Measurements from ENCODE around the gene STARD3.

Gene STARD3

DNA sequence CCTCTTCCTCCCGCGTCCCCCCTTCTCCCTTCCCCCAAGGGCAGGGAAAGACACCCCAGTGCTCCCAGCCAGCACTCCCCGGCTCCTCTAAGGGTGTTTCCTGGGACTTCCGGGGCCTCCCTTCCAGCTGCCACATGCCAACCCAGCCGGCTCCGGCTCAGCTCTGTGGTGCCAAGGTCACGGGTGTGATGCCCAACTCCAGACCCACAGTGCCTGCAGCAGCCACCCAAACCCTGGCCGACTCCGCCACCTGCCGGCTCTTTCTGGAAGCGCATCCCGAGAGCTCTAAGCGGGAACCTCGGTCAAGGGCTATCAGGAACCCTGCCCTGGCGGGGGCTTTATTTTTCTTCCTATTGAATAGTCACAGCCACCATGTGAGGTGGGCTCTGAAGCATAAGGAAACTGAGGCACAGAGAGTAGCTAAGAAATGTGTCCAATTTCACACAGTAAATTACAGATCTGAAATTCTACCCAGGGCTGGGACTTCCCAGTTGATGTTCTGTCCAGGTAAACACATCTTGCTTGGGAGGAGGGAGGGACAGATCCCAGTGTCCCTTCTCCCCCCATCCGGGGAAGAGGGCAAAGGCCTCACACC is 13.5 kb upstream of the STARD3 start:
- TF ChIP-seq, protein P1, sequence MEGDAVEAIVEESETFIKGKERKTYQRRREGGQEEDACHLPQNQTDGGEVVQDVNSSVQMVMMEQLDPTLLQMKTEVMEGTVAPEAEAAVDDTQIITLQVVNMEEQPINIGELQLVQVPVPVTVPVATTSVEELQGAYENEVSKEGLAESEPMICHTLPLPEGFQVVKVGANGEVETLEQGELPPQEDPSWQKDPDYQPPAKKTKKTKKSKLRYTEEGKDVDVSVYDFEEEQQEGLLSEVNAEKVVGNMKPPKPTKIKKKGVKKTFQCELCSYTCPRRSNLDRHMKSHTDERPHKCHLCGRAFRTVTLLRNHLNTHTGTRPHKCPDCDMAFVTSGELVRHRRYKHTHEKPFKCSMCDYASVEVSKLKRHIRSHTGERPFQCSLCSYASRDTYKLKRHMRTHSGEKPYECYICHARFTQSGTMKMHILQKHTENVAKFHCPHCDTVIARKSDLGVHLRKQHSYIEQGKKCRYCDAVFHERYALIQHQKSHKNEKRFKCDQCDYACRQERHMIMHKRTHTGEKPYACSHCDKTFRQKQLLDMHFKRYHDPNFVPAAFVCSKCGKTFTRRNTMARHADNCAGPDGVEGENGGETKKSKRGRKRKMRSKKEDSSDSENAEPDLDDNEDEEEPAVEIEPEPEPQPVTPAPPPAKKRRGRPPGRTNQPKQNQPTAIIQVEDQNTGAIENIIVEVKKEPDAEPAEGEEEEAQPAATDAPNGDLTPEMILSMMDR (IDR thresholded peaks at IDR 0.05; ENCODE audit: control insufficient read depth, extremely low read depth, insufficient read depth) = peak; percentile 91
- H3K4me3 ChIP-seq (ENCODE audit: low read depth, low read length) = no peak overlapping the region
- peak; percentile 58 for DNase-seq (ENCODE audit: low read depth)

DNA sequence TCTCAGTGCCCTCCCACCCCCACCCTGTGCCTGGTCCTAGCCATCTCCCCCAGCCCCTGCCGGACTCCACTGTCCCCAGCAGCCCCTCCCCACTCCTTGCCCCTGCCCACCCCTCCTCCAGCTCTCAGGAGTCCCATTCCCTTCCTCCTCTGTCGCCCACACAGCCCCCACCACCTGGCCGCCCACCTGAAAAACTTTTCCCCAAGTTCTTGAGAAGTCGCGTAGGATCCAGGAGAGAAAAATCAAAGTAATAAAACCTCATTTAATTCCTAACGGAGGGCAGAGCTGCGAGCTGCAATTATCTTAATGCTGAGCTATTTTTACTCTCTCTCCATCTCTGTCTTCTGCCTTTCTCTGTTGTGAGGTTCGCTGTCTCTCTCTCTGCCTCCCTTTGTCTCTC is 12.6 kb upstream of the STARD3 start:
- no peak for DNase-seq (ENCODE audit: low read depth)
- no peak overlapping the region for H3K4me3 ChIP-seq (ENCODE audit: low read depth, low read length)
- TF ChIP-seq, protein P1 (IDR thresholded peaks at IDR 0.05; ENCODE audit: control insufficient read depth, extremely low read depth, insufficient read depth) = no peak

DNA sequence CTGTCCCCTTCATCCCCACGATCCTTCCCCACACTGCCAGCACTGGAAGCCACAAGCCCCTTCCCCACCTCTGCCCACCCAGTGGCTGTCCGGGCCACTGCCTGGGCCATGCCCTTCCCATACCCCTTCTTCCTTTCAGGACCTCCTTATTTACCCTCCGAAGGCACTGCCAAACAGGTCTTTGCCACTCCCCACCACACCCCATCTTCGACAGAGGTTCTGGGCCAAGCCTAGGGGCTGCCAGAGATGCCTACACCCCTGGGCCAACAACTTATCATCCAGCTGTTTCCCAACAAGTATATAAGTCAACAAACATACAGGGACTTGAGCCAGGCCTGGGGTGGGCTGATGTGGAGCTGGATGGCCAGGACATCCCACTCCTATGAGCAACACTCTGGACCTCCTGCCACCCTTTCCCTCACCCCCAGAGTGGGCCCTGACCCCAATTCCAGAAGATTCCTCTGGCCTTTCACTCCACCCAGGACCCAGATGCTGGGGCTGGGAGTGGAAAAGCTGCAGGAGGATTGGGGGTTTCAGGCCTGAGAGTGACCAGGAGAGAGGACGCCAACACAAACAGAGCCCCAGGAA is 11.7 kb upstream of the STARD3 start:
- TF ChIP-seq, protein P1 (IDR thresholded peaks at IDR 0.05; ENCODE audit: control insufficient read depth, extremely low read depth, insufficient read depth) = no peak
- no peak for DNase-seq (ENCODE audit: low read depth)
- no peak overlapping the region for H3K4me3 ChIP-seq (ENCODE audit: low read depth, low read length)

DNA sequence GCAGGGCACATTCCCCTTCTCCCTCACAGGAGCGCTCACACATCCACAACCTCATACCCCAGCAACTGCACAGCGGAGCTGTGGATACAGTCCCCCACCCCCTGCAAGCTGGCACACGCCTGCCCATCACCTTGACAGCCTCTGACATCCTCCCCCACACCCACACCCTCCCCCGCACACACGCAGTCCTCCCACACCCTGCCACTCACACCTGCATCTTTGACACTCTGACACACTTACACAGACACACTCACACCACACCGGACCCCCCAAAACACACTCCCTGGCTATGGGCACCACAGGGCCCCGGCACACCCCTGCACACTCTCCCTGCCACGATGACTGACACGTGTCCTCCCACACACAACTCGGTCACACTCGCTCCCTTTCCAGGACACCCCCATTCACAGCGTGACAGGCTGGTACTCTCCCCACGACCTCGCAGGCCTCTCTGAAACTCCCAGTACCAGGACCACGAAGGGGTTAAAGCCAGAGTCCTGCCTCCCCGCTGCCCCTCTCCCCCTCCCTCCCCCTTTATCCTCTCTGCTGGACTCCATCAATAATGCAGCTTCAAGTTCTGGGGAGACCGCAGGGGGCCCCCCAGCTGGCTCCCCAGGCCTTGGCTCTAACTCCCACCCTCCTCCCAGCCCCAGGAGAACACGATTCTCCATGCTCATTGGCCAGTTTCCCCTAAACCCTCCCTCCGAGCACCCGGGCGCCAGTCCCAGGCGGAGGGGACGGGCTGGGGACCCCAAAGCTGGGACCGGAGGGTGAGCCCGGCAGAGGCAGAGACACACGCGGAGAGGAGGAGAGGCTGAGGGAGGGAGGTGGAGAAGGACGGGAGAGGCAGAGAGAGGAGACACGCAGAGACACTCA is 10.5 kb upstream of the STARD3 start, which contains the start of gene PPP1R1B:
Gene PPP1R1B (plus strand): TSS at position 782 of the 876 bp plus-strand sequence. CDS start 441 bp downstream, outside the sequence.
- no peak within 1 kb of the TSS for H3K4me3 ChIP-seq (ENCODE audit: low read depth, low read length)
- no peak for DNase-seq (ENCODE audit: low read depth)
- TF ChIP-seq, protein P1 (IDR thresholded peaks at IDR 0.05; ENCODE audit: control insufficient read depth, extremely low read depth, insufficient read depth) = no peak

DNA sequence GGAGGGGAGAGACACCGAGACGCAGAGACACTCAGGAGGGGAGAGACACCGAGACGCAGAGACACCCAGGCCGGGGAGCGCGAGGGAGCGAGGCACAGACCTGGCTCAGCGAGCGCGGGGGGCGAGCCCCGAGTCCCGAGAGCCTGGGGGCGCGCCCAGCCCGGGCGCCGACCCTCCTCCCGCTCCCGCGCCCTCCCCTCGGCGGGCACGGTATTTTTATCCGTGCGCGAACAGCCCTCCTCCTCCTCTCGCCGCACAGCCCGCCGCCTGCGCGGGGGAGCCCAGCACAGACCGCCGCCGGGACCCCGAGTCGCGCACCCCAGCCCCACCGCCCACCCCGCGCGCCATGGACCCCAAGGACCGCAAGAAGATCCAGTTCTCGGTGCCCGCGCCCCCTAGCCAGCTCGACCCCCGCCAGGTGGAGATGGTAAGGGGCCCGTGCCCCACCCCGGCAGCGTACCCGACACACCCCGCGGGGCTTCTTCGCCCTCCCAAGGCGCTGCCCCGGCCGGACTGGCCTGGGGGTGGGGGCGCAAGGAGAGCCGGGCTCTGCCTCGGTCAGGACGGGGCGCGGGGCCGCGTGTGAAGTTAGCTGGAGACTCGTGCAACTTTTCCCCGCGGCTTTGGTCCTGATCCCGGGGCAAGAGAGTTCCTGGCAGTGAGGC is 9.8 kb upstream of the STARD3 start:
- no peak overlapping the region for H3K4me3 ChIP-seq (ENCODE audit: low read depth, low read length)
- TF ChIP-seq, protein P1 (IDR thresholded peaks at IDR 0.05; ENCODE audit: control insufficient read depth, extremely low read depth, insufficient read depth) = no peak
- DNase-seq (ENCODE audit: low read depth) = no peak

DNA sequence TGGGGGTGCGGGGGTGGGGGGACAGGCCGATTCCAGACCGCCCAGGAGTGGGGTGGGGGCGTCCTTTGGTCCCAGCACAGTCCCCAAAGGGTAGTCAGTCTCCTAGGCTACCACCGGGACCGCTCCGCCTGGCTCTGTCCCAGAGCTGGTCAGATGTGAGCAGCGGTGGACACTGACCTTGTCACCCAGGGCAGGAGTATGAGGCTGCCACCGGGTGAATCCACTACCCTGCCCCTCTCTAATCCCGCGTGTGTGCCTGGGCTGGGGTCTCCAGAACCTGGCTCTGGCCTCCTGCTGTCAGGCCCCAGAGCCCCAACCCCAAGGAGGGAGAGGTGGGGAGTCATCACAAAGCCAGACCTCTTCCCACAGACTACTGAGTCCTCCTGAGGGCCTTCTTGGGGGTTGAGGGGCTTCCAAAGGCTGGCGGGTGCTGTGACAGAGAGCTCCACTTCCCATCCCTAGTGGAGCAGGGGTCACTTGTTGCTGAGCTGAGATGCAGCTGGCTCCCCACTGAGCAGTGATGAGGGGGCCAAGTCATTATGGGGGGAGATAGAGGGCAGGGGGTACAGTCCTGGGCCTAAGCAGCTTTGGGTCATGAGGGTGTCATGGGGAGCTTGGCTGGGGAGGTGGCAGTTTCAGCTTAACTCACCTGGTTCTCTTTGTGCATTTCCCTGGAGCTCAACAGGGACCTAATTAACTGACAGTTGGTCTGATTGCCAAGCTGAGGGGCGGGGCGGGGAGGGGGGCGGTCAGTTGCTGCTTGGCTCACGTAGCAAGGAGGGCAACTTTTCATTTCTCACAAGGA is 9.0 kb upstream of the STARD3 start:
- no peak overlapping the region for H3K4me3 ChIP-seq (ENCODE audit: low read depth, low read length)
- no peak for DNase-seq (ENCODE audit: low read depth)
- TF ChIP-seq, protein P1 (IDR thresholded peaks at IDR 0.05; ENCODE audit: control insufficient read depth, extremely low read depth, insufficient read depth) = no peak
